Parathyroid adenoma (tissue), 2 donors: ENCODE results near the gene TMEM39B.
A peak's percentile ranks its signal among the peaks of the same experiment; 100 is the strongest.

ENCODE experiments used
- H2AFZ ChIP-seq: fragments of 300-600 bp; sonication (generic); one replicate; pipeline ENCODE4 v1.7.0; 2017; ENCODE audit warnings: antibody characterized with exemption, mild to moderate bottlenecking
- H3K27ac ChIP-seq: fragments of 300-600 bp; sonication (generic); one replicate; pipeline ENCODE4 v1.7.0; 2017
- H3K27me3 ChIP-seq: fragments of 300-600 bp; sonication (generic); one replicate; pipeline ENCODE4 v1.7.0; 2017; ENCODE audit warnings: low read length; ENCODE audit not compliant: control insufficient read depth, insufficient read depth
- H3K36me3 ChIP-seq: fragments of 300-600 bp; sonication (generic); one replicate; pipeline ENCODE4 v1.7.0; 2017; ENCODE audit warnings: low read length; ENCODE audit not compliant: control insufficient read depth, insufficient read depth
- H3K4me1 ChIP-seq: fragments of 300-600 bp; sonication (generic); one replicate; pipeline ENCODE4 v1.7.0; 2017; ENCODE audit warnings: control low read depth
- H3K4me2 ChIP-seq: fragments of 300-600 bp; sonication (generic); one replicate; pipeline ENCODE4 v1.7.0; 2017; ENCODE audit warnings: low read length
- H3K4me3 ChIP-seq: fragments of 300-600 bp; sonication (generic); one replicate; pipeline ENCODE4 v1.7.0; 2017; ENCODE audit warnings: low read depth, low read length
- H3K79me2 ChIP-seq: fragments of 300-600 bp; sonication (generic); one replicate; pipeline ENCODE4 v1.7.0; 2017; ENCODE audit warnings: control low read depth
- H3K9ac ChIP-seq: fragments of 300-600 bp; sonication (generic); one replicate; pipeline ENCODE4 v1.7.0; 2017; ENCODE audit warnings: mild to moderate bottlenecking
- H3K9me3 ChIP-seq: fragments of 300-600 bp; sonication (generic); one replicate; pipeline ENCODE4 v1.7.0; 2017; ENCODE audit warnings: low read length; ENCODE audit not compliant: control insufficient read depth
- CTCF ChIP-seq: fragments of 300-600 bp; sonication (generic); IDR thresholded peaks from one replicate; pipeline ENCODE4 v1.7.0; 2017; ENCODE audit warnings: antibody characterized with exemption, mild to moderate bottlenecking
- donor health status: primary hyperparathyroidism.

The TMEM39B gene

GRCh38 chr1:32072622-32073298 is at the start of gene TMEM39B:
Gene TMEM39B, plus strand, starts transcription at chr1:32072939. Its CDS starts 109 bp downstream, at chr1:32073048.
- Histone ChIP-seq H3K4me2 (peak within 1 kb of the TSS; percentile 79), H3K4me3 (peak within 1 kb of the TSS; percentile 90), H3K9ac (peak within 1 kb of the TSS; percentile 53), H3K79me2 (no peaks in the 10 kb centered on the region), H3K27me3 (no peaks in the 10 kb centered on the region), H3K4me1 (peaks cover 3% of the 10 kb centered on the region), H3K27ac (peak within 1 kb of the TSS; percentile 91), H3K36me3 (no peaks in the 10 kb centered on the region), H2AFZ (peak within 1 kb of the TSS; percentile 94), H3K9me3 (no peaks in the 10 kb centered on the region)
- no peak for TF ChIP-seq CTCF

- Histone ChIP-seq H2AFZ (no peak overlapping the region), H3K4me1 (no peaks in the 10 kb centered on the region), H3K79me2 (peaks cover 50% of the 10 kb centered on the region), H3K9me3 (no peaks in the 10 kb centered on the region), H3K36me3 (no peaks in the 10 kb centered on the region), H3K4me2 (no peak overlapping the region), H3K9ac (no peak overlapping the region), H3K27me3 (no peaks in the 10 kb centered on the region), H3K27ac (no peak overlapping the region), H3K4me3 (no peak overlapping the region)
- no peak for TF ChIP-seq CTCF
Measured at GRCh38 chr1:32023351-32023750, 49.4 kb upstream of the TMEM39B start.

- no peak for TF ChIP-seq CTCF
- Histone ChIP-seq H3K27me3 (no peaks in the 10 kb centered on the region), H2AFZ (no peak overlapping the region), H3K27ac (no peak overlapping the region), H3K4me1 (no peaks in the 10 kb centered on the region), H3K4me2 (no peak overlapping the region), H3K36me3 (no peaks in the 10 kb centered on the region), H3K9me3 (no peaks in the 10 kb centered on the region), H3K4me3 (no peak overlapping the region), H3K9ac (no peak overlapping the region), H3K79me2 (peaks cover 44% of the 10 kb centered on the region)
Measured at GRCh38 chr1:32025515-32025914, 47.2 kb upstream of the TMEM39B start.

- H2AFZ ChIP-seq = no peak overlapping the region
- H3K4me2 ChIP-seq = no peak overlapping the region
- no peaks in the 10 kb centered on the region for H3K36me3 ChIP-seq
- no peak overlapping the region for H3K27ac ChIP-seq
- no peaks in the 10 kb centered on the region for H3K4me1 ChIP-seq
- H3K9ac ChIP-seq = no peak overlapping the region
- no peak for TF ChIP-seq CTCF
- H3K9me3 ChIP-seq = no peaks in the 10 kb centered on the region
- peaks cover 40% of the 10 kb centered on the region for H3K79me2 ChIP-seq
- no peaks in the 10 kb centered on the region for H3K27me3 ChIP-seq
- H3K4me3 ChIP-seq = no peak overlapping the region
Measured at GRCh38 chr1:32028746-32029145, 44.0 kb upstream of the TMEM39B start.
